MM.1S (cell line): ENCODE measurements around the gene DPP6.

Source experiments
- DNase-seq: peaks from one replicate; pipeline ENCODE4 v3.0.0-alpha.2; 2015
- H2AFZ ChIP-seq: fragments of 300-600 bp; sonication (generic); 2 replicates; pipeline ENCODE4 v1.6.0; 2016; ENCODE audit warnings: antibody characterized with exemption, low read length
- H3F3A ChIP-seq: fragments of 300-600 bp; sonication (generic); 2 replicates; pipeline ENCODE4 v1.6.1; 2016; ENCODE audit warnings: mild to moderate bottlenecking, antibody characterized with exemption, low read length, moderate library complexity, mixed read lengths; ENCODE audit not compliant: insufficient read depth
- H3K27ac ChIP-seq: fragments of 300-600 bp; sonication (generic); 2 replicates; pipeline ENCODE4 v1.5.1; 2016; ENCODE audit warnings: mild to moderate bottlenecking, low read length
- H3K27me3 ChIP-seq: fragments of 300-600 bp; sonication (generic); replicated peaks from 2 replicates; pipeline ENCODE4 v1.6.0; 2016; ENCODE audit warnings: low read length; ENCODE audit not compliant: insufficient read depth
- H3K36me3 ChIP-seq: fragments of 300-600 bp; sonication (generic); replicated peaks from 2 replicates; pipeline ENCODE4 v1.6.1; 2016; ENCODE audit warnings: mild to moderate bottlenecking, low read length, mixed read lengths; ENCODE audit not compliant: insufficient read depth
- H3K4me1 ChIP-seq: fragments of 300-600 bp; sonication (generic); 2 replicates; pipeline ENCODE4 v1.6.1; 2016; ENCODE audit warnings: low read length, mixed read lengths
- H3K4me2 ChIP-seq: fragments of 300-600 bp; sonication (generic); 2 replicates; pipeline ENCODE4 v1.6.0; 2016; ENCODE audit warnings: low read depth, low read length
- H3K4me3 ChIP-seq: fragments of 300-600 bp; sonication (generic); 2 replicates; pipeline ENCODE4 v1.5.1; 2016; ENCODE audit warnings: low read length, mixed read lengths
- H3K79me2 ChIP-seq: fragments of 300-600 bp; sonication (generic); 2 replicates; pipeline ENCODE4 v1.6.1; 2016; ENCODE audit warnings: mixed run types, low read length, mixed read lengths
- H3K9ac ChIP-seq: fragments of 300-600 bp; sonication (generic); 2 replicates; pipeline ENCODE4 v1.6.1; 2016; ENCODE audit warnings: low read length, mixed read lengths
- H3K9me2 ChIP-seq: fragments of 300-600 bp; sonication (generic); replicated peaks from 2 replicates; pipeline ENCODE4 v1.6.1; 2016; ENCODE audit warnings: mild to moderate bottlenecking, low read length, mixed read lengths; ENCODE audit not compliant: insufficient read depth
- H3K9me3 ChIP-seq: fragments of 300-600 bp; sonication (generic); replicated peaks from 2 replicates; pipeline ENCODE4 v1.6.1; 2016; ENCODE audit warnings: mild to moderate bottlenecking, low read length, mixed read lengths; ENCODE audit not compliant: insufficient read depth
- H4K20me1 ChIP-seq: fragments of 300-600 bp; sonication (generic); 2 replicates; pipeline ENCODE4 v1.6.1; 2016; ENCODE audit warnings: mild to moderate bottlenecking, low read length, moderate library complexity, mixed read lengths; ENCODE audit not compliant: insufficient read depth
- EZH2 ChIP-seq: fragments of 300-600 bp; sonication (generic); optimal IDR thresholded peaks from 2 replicates; pipeline ENCODE3; 2017; ENCODE audit warnings: low read depth, mild to moderate bottlenecking, antibody characterized with exemption, low read length, mixed read lengths
- EZH2phosphoT487 ChIP-seq: fragments of 300-600 bp; sonication (generic); IDR thresholded peaks from 2 replicates; pipeline ENCODE4 v1.6.1; 2018; ENCODE audit warnings: antibody characterized with exemption, low read length
- TF ChIP-seq, protein P1 (sequence below): fragments of 300-600 bp; sonication (generic); IDR thresholded peaks from 2 replicates; pipeline ENCODE4 v1.5.1; 2016; ENCODE audit warnings: antibody characterized with exemption, low read length, mixed read lengths

The DPP6 gene

DNA sequence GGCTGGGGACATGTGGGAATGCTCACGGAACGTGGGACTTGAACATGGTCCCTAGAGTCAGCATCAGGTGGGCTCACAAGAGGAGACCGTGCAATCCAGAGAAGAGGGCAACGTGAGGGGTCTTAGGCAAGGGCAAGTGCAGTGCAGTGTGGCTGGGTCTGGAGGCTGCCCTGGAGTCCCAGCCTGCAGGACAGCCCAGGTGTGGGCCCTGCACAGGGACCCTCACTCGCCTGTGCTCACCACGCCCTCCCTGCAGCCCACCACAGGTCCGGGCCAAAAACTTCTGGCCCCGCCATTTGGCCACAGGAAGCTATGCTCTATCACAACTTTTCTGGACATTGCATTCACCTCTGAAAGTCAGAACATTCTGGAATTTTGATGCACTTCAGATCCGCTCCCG lies 817.2 kb downstream of the DPP6 start:
- no peak overlapping the region for H3K9ac ChIP-seq
- DNase-seq = no peak
- H3K79me2 ChIP-seq = no peaks in the 10 kb centered on the region
- H3K4me2 ChIP-seq = no peak overlapping the region
- no peaks in the 10 kb centered on the region; the same call in 1 of the 2 replicates for H3K9me3 ChIP-seq
- H3K4me1 ChIP-seq = no peaks in the 10 kb centered on the region
- H3F3A ChIP-seq = no peaks in the 10 kb centered on the region
- peaks cover 32% of the 10 kb centered on the region for H3K27me3 ChIP-seq
- H4K20me1 ChIP-seq = no peaks in the 10 kb centered on the region
- no peaks in the 10 kb centered on the region for H3K36me3 ChIP-seq
- TF ChIP-seq, protein P1, sequence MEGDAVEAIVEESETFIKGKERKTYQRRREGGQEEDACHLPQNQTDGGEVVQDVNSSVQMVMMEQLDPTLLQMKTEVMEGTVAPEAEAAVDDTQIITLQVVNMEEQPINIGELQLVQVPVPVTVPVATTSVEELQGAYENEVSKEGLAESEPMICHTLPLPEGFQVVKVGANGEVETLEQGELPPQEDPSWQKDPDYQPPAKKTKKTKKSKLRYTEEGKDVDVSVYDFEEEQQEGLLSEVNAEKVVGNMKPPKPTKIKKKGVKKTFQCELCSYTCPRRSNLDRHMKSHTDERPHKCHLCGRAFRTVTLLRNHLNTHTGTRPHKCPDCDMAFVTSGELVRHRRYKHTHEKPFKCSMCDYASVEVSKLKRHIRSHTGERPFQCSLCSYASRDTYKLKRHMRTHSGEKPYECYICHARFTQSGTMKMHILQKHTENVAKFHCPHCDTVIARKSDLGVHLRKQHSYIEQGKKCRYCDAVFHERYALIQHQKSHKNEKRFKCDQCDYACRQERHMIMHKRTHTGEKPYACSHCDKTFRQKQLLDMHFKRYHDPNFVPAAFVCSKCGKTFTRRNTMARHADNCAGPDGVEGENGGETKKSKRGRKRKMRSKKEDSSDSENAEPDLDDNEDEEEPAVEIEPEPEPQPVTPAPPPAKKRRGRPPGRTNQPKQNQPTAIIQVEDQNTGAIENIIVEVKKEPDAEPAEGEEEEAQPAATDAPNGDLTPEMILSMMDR = no peak
- TF ChIP-seq EZH2 (no peak), EZH2phosphoT487 (no peak)
- H3K27ac ChIP-seq = no peak overlapping the region
- H3K9me2 ChIP-seq = no peaks in the 10 kb centered on the region
- no peak overlapping the region for H3K4me3 ChIP-seq
- no peak overlapping the region for H2AFZ ChIP-seq

DNA sequence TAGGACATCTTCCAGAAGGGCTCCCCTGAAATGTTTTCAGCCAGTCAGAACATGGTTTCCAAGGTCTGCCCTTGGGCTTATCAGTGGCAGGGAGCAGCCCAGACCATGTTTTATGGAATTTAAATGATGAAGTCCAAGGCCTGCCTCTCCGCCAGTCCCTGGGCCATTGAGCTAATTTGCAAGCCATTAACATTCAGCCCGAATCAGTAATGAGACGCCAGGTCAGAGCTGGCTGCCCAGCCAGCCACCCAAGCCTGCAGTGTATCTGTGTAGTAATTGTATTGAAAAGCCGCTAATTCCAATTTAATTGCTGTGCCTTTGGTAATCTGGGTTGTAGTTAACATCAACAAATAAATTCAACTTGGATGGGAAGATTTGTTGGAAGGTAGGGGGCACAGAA lies 819.3 kb downstream of the DPP6 start:
- TF ChIP-seq EZH2 (no peak), EZH2phosphoT487 (no peak)
- TF ChIP-seq, protein P1 = no peak

DNA sequence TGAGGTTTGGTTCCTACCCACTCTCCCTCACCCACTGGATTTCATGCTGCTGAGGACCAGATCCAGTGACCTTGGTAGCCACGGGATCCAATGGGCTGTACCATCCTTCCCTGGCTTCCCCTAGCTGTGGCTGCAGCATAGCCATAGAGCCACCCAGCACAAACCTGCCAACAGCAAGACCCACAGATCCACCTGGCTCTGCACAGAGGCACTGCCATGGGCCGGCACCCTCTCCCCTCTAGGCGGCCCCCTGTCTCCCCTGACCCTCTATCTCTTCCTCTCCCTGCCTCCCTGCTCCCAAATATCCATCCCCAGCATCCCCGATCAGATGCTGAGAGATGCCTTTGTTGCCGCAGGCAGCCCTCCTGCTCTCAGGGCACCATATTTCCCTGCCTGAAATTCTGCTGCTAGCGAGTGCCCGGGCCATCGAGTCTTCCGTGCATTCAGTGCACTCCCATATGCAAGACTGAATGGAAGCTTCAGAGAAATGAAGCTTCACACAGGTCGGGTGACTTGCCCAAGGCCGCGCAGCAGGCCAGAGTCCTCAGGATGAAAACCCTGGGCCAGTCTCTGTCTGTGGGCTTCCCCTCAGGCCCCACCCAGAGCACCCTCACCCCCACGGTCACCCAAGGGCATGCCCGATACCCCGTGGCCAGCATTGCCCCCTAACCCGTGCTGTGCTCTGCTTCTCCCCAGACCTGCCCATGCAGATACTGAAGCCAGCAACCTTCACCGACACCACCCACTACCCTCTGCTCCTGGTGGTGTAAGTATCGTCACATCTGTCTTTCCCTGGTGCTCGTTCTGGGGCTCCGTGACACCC lies 819.9 kb downstream of the DPP6 start:
- no peak for DNase-seq
- H3K4me1 ChIP-seq = no peaks in the 10 kb centered on the region
- TF ChIP-seq EZH2phosphoT487 = no peak
- no peaks in the 10 kb centered on the region for H3K36me3 ChIP-seq
- no peak overlapping the region for H3K4me3 ChIP-seq
- H3K79me2 ChIP-seq = no peaks in the 10 kb centered on the region
- no peaks in the 10 kb centered on the region for H3F3A ChIP-seq
- H3K4me2 ChIP-seq = no peak overlapping the region
- no peaks in the 10 kb centered on the region for H4K20me1 ChIP-seq
- no peak overlapping the region for H2AFZ ChIP-seq
- H3K9me2 ChIP-seq = no peaks in the 10 kb centered on the region
- peaks cover 36% of the 10 kb centered on the region for H3K27me3 ChIP-seq
- H3K9ac ChIP-seq = no peak overlapping the region
- H3K27ac ChIP-seq = no peak overlapping the region
- H3K9me3 ChIP-seq = no peaks in the 10 kb centered on the region; the same call in 1 of the 2 replicates

More for the DNA sequence above, 819.3 kb downstream of the DPP6 start:
- Histone ChIP-seq H2AFZ (no peak overlapping the region), H3K27ac (no peak overlapping the region), H4K20me1 (no peaks in the 10 kb centered on the region), H3K27me3 (peaks cover 40% of the 10 kb centered on the region), H3K79me2 (no peaks in the 10 kb centered on the region), H3K4me2 (no peak overlapping the region), H3F3A (no peaks in the 10 kb centered on the region), H3K4me1 (no peaks in the 10 kb centered on the region), H3K36me3 (no peaks in the 10 kb centered on the region), H3K9me2 (no peaks in the 10 kb centered on the region), H3K9me3 (no peaks in the 10 kb centered on the region; the same call in 1 of the 2 replicates), H3K9ac (no peak overlapping the region), H3K4me3 (no peak overlapping the region)
- no peak for DNase-seq
